ENCODE data around the gene ESYT2.

The ESYT2 gene

GRCh38 chr7:158737064-158737695, 92.1 kb downstream of the ESYT2 start:
- no peak for DNase-seq

- DNase-seq = no peak
Observed at GRCh38 chr7:158735935-158736334, 93.4 kb downstream of the ESYT2 start.

- no peak for DNase-seq
Observed at GRCh38 chr7:158734861-158735260, 94.4 kb downstream of the ESYT2 start.

- no peak for DNase-seq
Observed at GRCh38 chr7:158733775-158734494, 95.4 kb downstream of the ESYT2 start.

GRCh38 chr7:158733220-158733519, 96.1 kb downstream of the ESYT2 start:
- no peak for DNase-seq

- no peak for DNase-seq
Observed at GRCh38 chr7:158732494-158733219, 96.7 kb downstream of the ESYT2 start.

- no peak for DNase-seq
Observed at GRCh38 chr7:158731761-158732160, 97.5 kb downstream of the ESYT2 start.

- no peak for DNase-seq
Observed at GRCh38 chr7:158730383-158731346, 98.6 kb downstream of the ESYT2 start.

GRCh38 chr7:158729646-158730382, 99.5 kb downstream of the ESYT2 start:
- DNase-seq = no peak

- DNase-seq = no peak
Observed at GRCh38 chr7:158728911-158729645, 100.2 kb downstream of the ESYT2 start.

GRCh38 chr7:158727690-158728089, 101.6 kb downstream of the ESYT2 start:
- no peak for DNase-seq

GRCh38 chr7:158726277-158726807, 103.0 kb downstream of the ESYT2 start:
- no peak for DNase-seq

GRCh38 chr7:158725506-158725800, 103.9 kb downstream of the ESYT2 start:
- DNase-seq = no peak

- no peak for DNase-seq
Observed at GRCh38 chr7:158724658-158725505, 104.4 kb downstream of the ESYT2 start.

- no peak for DNase-seq
Observed at GRCh38 chr7:158723714-158724385, 105.5 kb downstream of the ESYT2 start.

GRCh38 chr7:158723266-158723665, 106.0 kb downstream of the ESYT2 start:
- no peak for DNase-seq

GRCh38 chr7:158722574-158723237, 106.6 kb downstream of the ESYT2 start:
- no peak for DNase-seq

- no peak for DNase-seq
Observed at GRCh38 chr7:158720112-158720511, 109.2 kb downstream of the ESYT2 start.

- DNase-seq = no peak
Observed at GRCh38 chr7:158716802-158717201, 112.5 kb downstream of the ESYT2 start.

Data from SIG-M5 (cell line).